H1 (cell line): ENCODE results near the gene MYO5A. TPM values are rescaled to one million over a fixed set of nuclear protein-coding genes. Genes with fewer than 3 reads are reported as not detected.

Experiments used
- CTCF ChIA-PET: fragments of 300-600 bp; sonication (Branson Sonifier 250); formaldehyde crosslinking; loops from one replicate; lab custom pipeline; 2021; ENCODE audit not compliant: partially characterized antibody; lab: Charles Lee
- POLR2A ChIA-PET: fragments of 300-600 bp; sonication (Branson Sonifier 250); formaldehyde crosslinking; loops from one replicate; lab custom pipeline; 2021; ENCODE audit warnings: inconsistent platforms; ENCODE audit not compliant: partially characterized antibody; lab: Charles Lee
- DNase-seq, 2 experiments: peaks; one replicate each; pipeline versions ENCODE4 v3.0.0 to v3.0.0-alpha.2; 2010 to 2022; ENCODE audit warnings: low spot score in 2 of 2, low read depth in 1 of 2, mixed read lengths in 1 of 2
- FAIRE-seq: peaks from 2 replicates; lab custom pipeline; 2011; peaks lifted over from hg19 to GRCh38; lab: Jason Lieb, UNC
- H2AFZ ChIP-seq: 2 replicates; pipeline ENCODE4 v1.8.1; 2012; ENCODE audit warnings: low read length, inconsistent platforms
- H2AK5ac ChIP-seq: 2 replicates; pipeline ENCODE4 v1.6.1; 2013; ENCODE audit warnings: low read depth, low read length
- H2BK120ac ChIP-seq: replicated peaks from 2 replicates; pipeline ENCODE3; 2013; ENCODE audit warnings: low read depth, low read length, inconsistent platforms
- H2BK12ac ChIP-seq: 2 replicates; pipeline ENCODE4 v1.6.1; 2013; ENCODE audit warnings: low read depth, low read length
- H2BK15ac ChIP-seq: 2 replicates; pipeline ENCODE4 v1.6.1; 2013; ENCODE audit warnings: low read length
- H2BK20ac ChIP-seq: 2 replicates; pipeline ENCODE4 v1.6.1; 2013; ENCODE audit warnings: low read length
- H2BK5ac ChIP-seq: 2 replicates; pipeline ENCODE4 v1.6.1; 2013; ENCODE audit warnings: low read depth, low read length
- H3K14ac ChIP-seq: 2 replicates; pipeline ENCODE4 v1.6.1; 2013; ENCODE audit warnings: inconsistent platforms; ENCODE audit not compliant: insufficient read length
- H3K18ac ChIP-seq: 2 replicates; pipeline ENCODE4 v1.6.1; 2013; ENCODE audit warnings: low read length; ENCODE audit errors: extremely low read depth
- H3K23ac ChIP-seq: 2 replicates; pipeline ENCODE4 v1.6.1; 2013; ENCODE audit warnings: inconsistent platforms; ENCODE audit not compliant: insufficient read length
- H3K23me2 ChIP-seq: 2 replicates; pipeline ENCODE4 v1.6.1; 2013; ENCODE audit warnings: low read depth, low read length
- H3K27ac ChIP-seq: 2 replicates; pipeline ENCODE4 v1.6.1; 2011; ENCODE audit warnings: low read depth, low read length, inconsistent platforms
- H3K27me3 ChIP-seq, 4 experiments: replicated peaks in 1 of 4; 1 replicate in 1 of 4; 2 replicates in 3 of 4; pipeline versions ENCODE4 v1.6.1 to v1.8.1; 2011 to 2013; ENCODE audit warnings: low read length in 3 of 4, mild to moderate bottlenecking in 3 of 4, inconsistent platforms in 2 of 4, mixed read lengths in 2 of 4, moderate library complexity in 1 of 4; ENCODE audit not compliant: control insufficient read depth in 3 of 4, insufficient read depth in 3 of 4; ENCODE audit errors: extremely low read depth in 1 of 4
- H3K36me3 ChIP-seq, 4 experiments: 2 replicates each; pipeline versions ENCODE4 v1.6.1 to v1.8.1; 2011 to 2013; ENCODE audit warnings: mild to moderate bottlenecking in 4 of 4, low read length in 3 of 4, moderate library complexity in 2 of 4, control low read depth in 1 of 4, inconsistent platforms in 1 of 4; ENCODE audit not compliant: insufficient read depth in 4 of 4, control insufficient read depth in 2 of 4
- H3K4ac ChIP-seq: replicated peaks from 2 replicates; pipeline ENCODE3; 2013; ENCODE audit warnings: low read length, low read depth, mixed read lengths, inconsistent platforms; ENCODE audit not compliant: insufficient read length
- H3K4me1 ChIP-seq, 4 experiments: replicated peaks in 1 of 4; 1 replicate in 1 of 4; 2 replicates in 3 of 4; pipeline versions ENCODE4 v1.6.1 to v1.8.1; 2011 to 2013; ENCODE audit warnings: low read length in 3 of 4, inconsistent platforms in 2 of 4, mixed read lengths in 1 of 4; ENCODE audit not compliant: insufficient read depth in 4 of 4, control insufficient read depth in 3 of 4
- H3K4me2 ChIP-seq, 2 experiments: 2 replicates each; pipeline versions ENCODE4 v1.6.1 to v1.8.1; 2011 to 2013; ENCODE audit warnings: low read depth in 2 of 2, low read length in 2 of 2, control low read depth in 1 of 2, inconsistent platforms in 1 of 2, mild to moderate bottlenecking in 1 of 2; ENCODE audit not compliant: insufficient read depth in 1 of 2
- H3K4me3 ChIP-seq, 4 experiments: fragments of 200-600, 300-600 bp in 1 of 4; sonication (generic), shearing (Covaris generic), sonication (Bioruptor Twin) in 1 of 4; 2 replicates each; pipeline versions ENCODE4 v1.5.1 to v1.8.1; 2011 to 2016; ENCODE audit warnings: low read length in 4 of 4, low read depth in 3 of 4, control low read depth in 2 of 4, inconsistent platforms in 2 of 4, mild to moderate bottlenecking in 2 of 4, mixed read lengths in 1 of 4, moderate library complexity in 1 of 4; ENCODE audit not compliant: insufficient read depth in 2 of 4; ENCODE audit errors: extremely low read depth in 1 of 4
- H3K56ac ChIP-seq: replicated peaks from 2 replicates; pipeline ENCODE3; 2013; ENCODE audit warnings: low read depth, mild to moderate bottlenecking, mixed read lengths, low read length, inconsistent platforms; ENCODE audit not compliant: insufficient read length
- H3K79me1 ChIP-seq: 2 replicates; pipeline ENCODE4 v1.6.1; 2013; ENCODE audit warnings: low read depth, low read length, control low read depth
- H3K79me2 ChIP-seq, 2 experiments: 2 replicates each; pipeline versions ENCODE4 v1.6.1 to v1.8.1; 2012 to 2013; ENCODE audit warnings: low read length in 2 of 2, mild to moderate bottlenecking in 2 of 2, inconsistent platforms in 1 of 2; ENCODE audit not compliant: insufficient read depth in 2 of 2, control insufficient read depth in 1 of 2
- H3K9ac ChIP-seq, 4 experiments: replicated peaks in 1 of 4; 1 replicate in 1 of 4; 2 replicates in 3 of 4; pipeline versions ENCODE4 v1.6.1 to v1.8.1; 2011 to 2013; ENCODE audit warnings: low read depth in 3 of 4, low read length in 3 of 4, control low read depth in 2 of 4, mild to moderate bottlenecking in 2 of 4, moderate library complexity in 2 of 4, inconsistent platforms in 1 of 4; ENCODE audit errors: extremely low read depth in 1 of 4
- H3K9me3 ChIP-seq, 2 experiments: 2 replicates each; pipeline versions ENCODE4 v1.6.1 to v1.8.1; 2012 to 2013; ENCODE audit warnings: mild to moderate bottlenecking in 2 of 2, moderate library complexity in 2 of 2, control low read depth in 1 of 2, inconsistent platforms in 1 of 2, low read depth in 1 of 2, low read length in 1 of 2, mixed read lengths in 1 of 2; ENCODE audit not compliant: insufficient read depth in 2 of 2
- H4K20me1 ChIP-seq, 2 experiments: replicated peaks in 1 of 2; 2 replicates each; pipeline versions ENCODE3 to v1.8.1; 2011 to 2013; ENCODE audit warnings: inconsistent platforms in 2 of 2, low read length in 2 of 2, mild to moderate bottlenecking in 1 of 2; ENCODE audit not compliant: insufficient read depth in 2 of 2, control insufficient read depth in 1 of 2
- H4K5ac ChIP-seq: 2 replicates; pipeline ENCODE4 v1.6.1; 2013; ENCODE audit warnings: low read length, low read depth, mixed read lengths, inconsistent platforms; ENCODE audit not compliant: insufficient read length
- H4K8ac ChIP-seq: 2 replicates; pipeline ENCODE4 v1.8.0; 2013; ENCODE audit warnings: mild to moderate bottlenecking, moderate library complexity, low read length, inconsistent platforms; ENCODE audit not compliant: insufficient read depth; ENCODE audit errors: extremely low read depth
- H4K91ac ChIP-seq: replicated peaks from 2 replicates; pipeline ENCODE3; 2013; ENCODE audit warnings: low read length, mixed read lengths, inconsistent platforms; ENCODE audit not compliant: insufficient read length
- CTBP2 ChIP-seq: IDR thresholded peaks from 2 replicates; pipeline ENCODE4 v1.7.0; 2011; ENCODE audit warnings: borderline replicate concordance, mild to moderate bottlenecking, moderate library complexity, mixed read lengths, low read length; ENCODE audit not compliant: insufficient read depth, insufficient read length
- E2F6 ChIP-seq: IDR thresholded peaks from 2 replicates; pipeline ENCODE4 v1.6.1; 2012; ENCODE audit warnings: inconsistent platforms
- MAX ChIP-seq: IDR thresholded peaks from 2 replicates; pipeline ENCODE4 v1.6.1; 2012; ENCODE audit warnings: inconsistent platforms
- POLR2AphosphoS5 ChIP-seq: IDR thresholded peaks from 2 replicates; pipeline ENCODE4 v1.6.1; 2011; ENCODE audit warnings: low read depth, low read length
- WGBS, 2 experiments: shearing (Covaris generic) in 1 of 2; methylation state at CpG; one replicate each; pipeline versions ENCODE4 v1.1.6 to v1.1.7; 2013 to 2015; ENCODE audit warnings: low lambda C conversion rate in 2 of 2, mixed read lengths in 2 of 2, inconsistent platforms in 1 of 2, low coverage in 1 of 2, missing lambda C conversion rate in 1 of 2; ENCODE audit not compliant: insufficient replicate concordance in 2 of 2, insufficient coverage in 1 of 2, insufficient read length in 1 of 2; ENCODE audit errors: extremely low coverage in 1 of 2, missing lambda C conversion rate in 1 of 2; 5-methylcytosine and 5-hydroxymethylcytosine counted together
- polyA plus RNA-seq, 7 experiments: library from polyadenylated mRNA; depleted of rRNA in 3 of 7; stranded (reverse) in 5 of 7; unstranded in 2 of 7; fragments of >200 nt in 5 of 7; fragments of 200-250 nt in 2 of 7; gene quantifications; 1 replicate in 5 of 7; 2 replicates in 1 of 7; 4 replicates in 1 of 7; pipeline versions ENCODE4 v1.2.1 to v1.2.3, GENCODE V29; 2011 to 2013; ENCODE audit warnings: missing spikeins in 2 of 7, mixed read lengths in 2 of 7
- total RNA-seq: library from RNA; stranded (reverse); fragmentation: NEBNext Ultra II Directional; extraction: Animal tissue kit (Norgen Biotek cat#: 25700); gene quantifications from 2 replicates; pipeline ENCODE4 v1.2.1, GENCODE V29; 2021

The MYO5A gene
- total and polyA plus RNA-seq, 2 of the 8 experiments (the other 6 are each of a cell fraction or from before 2014, with no cell fraction given) = 11.4 to 24.7 TPM

- Histone ChIP-seq H3K36me3 (peaks cover 7 to 45% (median 25%) of the 10 kb centered on the region in 4 experiments; a peak in 7 of 8 replicates), H2AFZ (no peak overlapping the region), H3K9me3 (peaks cover 0 to 4% of the 10 kb centered on the region in 2 experiments; a peak in 1 of 4 replicates), H2BK5ac (no peak overlapping the region), H2BK20ac (no peak overlapping the region), H4K20me1 (peaks cover 0 to 2% of the 10 kb centered on the region in 2 experiments), H2BK12ac (no peak overlapping the region), H2BK120ac (no peak overlapping the region), H4K8ac (no peak overlapping the region; the same call in 1 of the 2 replicates), H3K56ac (no peak overlapping the region), H3K27me3 (no peaks in the 10 kb centered on the region), H3K18ac (no peak overlapping the region), H3K79me2 (no peaks in the 10 kb centered on the region), H2BK15ac (no peak overlapping the region), H3K4ac (no peak overlapping the region), H4K91ac (no peak overlapping the region), H3K4me1 (no peaks in the 10 kb centered on the region), H3K4me2 (no peak overlapping the region), H3K14ac (no peak overlapping the region), H4K5ac (no peak overlapping the region), H3K79me1 (no peaks in the 10 kb centered on the region), H3K9ac (no peak overlapping the region), H3K4me3 (no peak overlapping the region), H3K23ac (no peak overlapping the region), H3K27ac (no peak overlapping the region), H3K23me2 (no peaks in the 10 kb centered on the region), H2AK5ac (no peak overlapping the region)
- DNase-seq (no peak), FAIRE-seq (no peak)
- TF ChIP-seq E2F6 (0 out of 2 replicates have a peak, but pooled peaks have one; percentile 28), MAX (peak; percentile 58), CTBP2 (no peak), POLR2AphosphoS5 (peak; percentile 16)
- ChIA-PET POLR2A (interaction anchor here (0.6 to 2.3 kb wide), 6 partner anchors 9 to 288 kb away, joined by 3 to 7 read pairs (median 4); no protein-coding TSS in a partner anchor), CTCF (interaction anchor here (0.7 to 1.9 kb wide), 6 partner anchors 10 to 289 kb away, joined by 3 to 6 read pairs (median 4); no protein-coding TSS in a partner anchor)
- WGBS, 2 experiments = 94% methylated on average over 5 of the region's 5 CpGs; no CpG with 5 or more reads in 1 of the 2 experiments
Measured at GRCh38 chr15:52546031-52546751, 17.5 kb upstream of the MYO5A start.
